GM12864 (cell line): ENCODE results near the gene INPP4B.

Experiments used
- DNase-seq: peaks from one replicate; pipeline ENCODE4 v3.0.0-alpha.2; 2011; ENCODE audit warnings: low read depth
- H3K4me3 ChIP-seq: 2 replicates; pipeline ENCODE4 v1.5.1; 2011; ENCODE audit warnings: mild to moderate bottlenecking, low read depth, low read length, control low read depth
- CTCF ChIP-seq: IDR thresholded peaks from 2 replicates; pipeline ENCODE4 v1.5.1; 2011; ENCODE audit warnings: low read depth, mild to moderate bottlenecking, moderate library complexity, low read length, control low read depth, inconsistent platforms; ENCODE audit errors: missing control alignments

The INPP4B gene

GRCh38 chr4:142331646-142332045 lies 514.5 kb downstream of the INPP4B start:
- no peak overlapping the region for H3K4me3 ChIP-seq
- TF ChIP-seq CTCF = no peak
- DNase-seq = no peak

- no peak overlapping the region for H3K4me3 ChIP-seq
- TF ChIP-seq CTCF = no peak
- no peak for DNase-seq
Measured at GRCh38 chr4:142331132-142331531, 515.0 kb downstream of the INPP4B start.

- no peak overlapping the region for H3K4me3 ChIP-seq
- TF ChIP-seq CTCF = no peak
Measured at GRCh38 chr4:142330311-142330710, 515.8 kb downstream of the INPP4B start.

GRCh38 chr4:142329313-142329712 lies 516.8 kb downstream of the INPP4B start:
- no peak for TF ChIP-seq CTCF

More at GRCh38 chr4:142330311-142330710, 515.8 kb downstream of the INPP4B start:
- DNase-seq = no peak

GRCh38 chr4:142326181-142326580 lies 519.9 kb downstream of the INPP4B start:
- TF ChIP-seq CTCF = no peak
- no peak overlapping the region for H3K4me3 ChIP-seq
- DNase-seq = no peak

More at GRCh38 chr4:142329313-142329712, 516.8 kb downstream of the INPP4B start:
- DNase-seq = no peak
- no peak overlapping the region for H3K4me3 ChIP-seq

- TF ChIP-seq CTCF = no peak
- DNase-seq = no peak
- H3K4me3 ChIP-seq = no peak overlapping the region
Measured at GRCh38 chr4:142324572-142324971, 521.5 kb downstream of the INPP4B start.

- no peak for TF ChIP-seq CTCF
- no peak for DNase-seq
- no peak overlapping the region for H3K4me3 ChIP-seq
Measured at GRCh38 chr4:142322996-142323395, 523.1 kb downstream of the INPP4B start.
